GM18861 (cell line): ENCODE results near the gene HELZ.
A peak's percentile ranks its signal among the peaks of the same experiment; 100 is the strongest.
"Not testable (repeated sequence)": the region's sequence is repeated elsewhere in the genome, so short reads cannot be mapped to it uniquely, and the experiment has no call there.

Experiments used
- ATAC-seq: cut with Tn5 transposase; IDR thresholded peaks from one replicate; pipeline ENCODE4 v1.9.1; 2021; ENCODE audit not compliant: unreplicated experiment

The HELZ gene

DNA sequence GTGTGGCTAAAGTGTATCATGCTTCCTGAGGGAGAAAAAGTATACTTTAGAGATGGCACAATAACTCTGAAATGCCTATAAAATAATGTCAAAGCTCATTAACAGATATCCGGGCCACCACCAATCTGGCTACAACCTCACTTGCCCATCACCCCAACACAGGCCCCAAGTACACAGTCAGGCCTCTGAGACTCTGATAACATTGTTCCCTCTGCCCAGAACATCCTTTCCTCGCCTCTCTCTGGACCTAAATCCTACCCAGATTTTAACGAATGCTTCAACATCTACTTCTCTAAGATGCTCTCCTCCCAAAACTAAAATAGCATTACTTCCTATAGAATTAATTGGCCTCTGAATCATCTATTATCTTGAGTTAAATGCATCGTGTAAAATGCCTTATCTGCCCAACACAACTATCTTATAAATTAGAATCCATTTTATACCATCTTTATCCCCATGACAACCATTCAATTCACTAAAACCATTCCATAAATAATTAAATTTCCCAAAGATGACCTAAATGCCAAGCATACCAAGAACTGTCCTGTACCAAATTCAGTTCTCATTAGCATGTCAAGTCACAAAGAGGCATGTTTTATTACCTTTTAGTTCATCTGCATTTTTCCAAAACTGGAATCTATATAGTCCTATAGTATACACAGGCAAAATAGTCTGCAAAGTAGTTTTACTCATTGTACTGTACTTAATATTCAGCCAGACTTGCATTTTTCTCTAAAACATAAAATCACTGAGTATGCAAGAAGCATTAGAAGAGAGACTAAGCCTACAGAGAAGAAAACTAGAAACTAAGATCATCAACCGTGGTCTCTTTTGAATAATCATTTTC, 15.7 kb downstream of the HELZ start:
- ATAC-seq: no peak

- ATAC-seq: no peak
Measured at GRCh38 chr17:67227488-67227887, 17.5 kb downstream of the HELZ start.

DNA sequence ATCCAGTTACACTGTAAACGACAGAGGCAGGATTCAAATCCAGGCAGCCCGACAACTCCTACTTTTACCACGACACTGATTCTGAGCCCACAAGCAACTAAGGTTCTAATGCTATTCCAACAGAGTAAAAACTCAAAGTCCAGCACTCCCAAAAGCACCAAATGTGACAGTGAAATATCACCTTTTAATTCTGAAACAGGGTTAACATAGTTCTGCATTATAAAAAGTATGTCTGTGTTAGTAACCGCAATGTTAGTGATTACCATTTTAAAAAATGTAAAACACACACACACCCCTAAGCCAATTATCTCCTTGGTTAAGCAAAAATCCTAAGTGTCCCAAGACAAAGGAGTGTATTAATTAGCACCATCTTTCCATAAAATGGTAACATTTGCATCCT, 19.7 kb downstream of the HELZ start:
- no peak for ATAC-seq

DNA sequence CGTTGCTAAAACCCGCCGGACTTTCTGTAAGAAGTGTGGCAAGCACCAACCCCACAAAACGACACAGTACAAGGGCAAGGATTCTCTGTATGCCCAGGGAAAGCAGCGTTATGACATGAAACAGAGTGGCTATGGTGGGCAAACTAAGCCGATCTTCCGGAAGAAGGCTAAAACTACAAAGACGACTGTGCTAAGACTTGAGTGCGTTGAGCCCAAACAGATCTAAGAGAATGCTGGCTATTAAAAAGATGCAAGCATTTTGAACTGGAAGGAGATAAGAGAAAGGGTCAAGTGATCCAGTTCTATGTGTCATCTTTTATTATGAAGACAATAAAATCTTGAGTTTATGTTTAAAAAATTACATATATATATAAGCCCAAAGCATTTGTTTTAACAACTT, 20.3 kb downstream of the HELZ start:
- ATAC-seq: no peak

DNA sequence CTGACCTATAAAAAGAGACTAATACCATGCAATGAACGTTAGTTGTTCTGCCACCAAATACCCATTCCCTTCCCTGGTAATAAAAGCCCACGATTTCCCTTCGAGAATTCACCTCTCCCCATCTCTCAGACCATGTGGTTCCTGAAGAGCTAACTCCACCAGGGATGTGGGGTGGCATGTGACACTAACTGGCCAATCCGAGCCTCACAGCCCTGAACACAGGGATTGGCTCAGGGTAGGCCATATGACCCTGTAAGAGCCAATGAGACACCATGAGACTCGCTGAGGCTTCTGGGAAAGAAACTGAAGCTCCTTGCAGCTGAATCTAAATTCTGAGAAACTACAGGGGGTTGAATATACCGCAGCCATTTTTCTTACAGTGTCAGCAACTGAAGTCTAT, 21.1 kb downstream of the HELZ start:
- no peak for ATAC-seq

DNA sequence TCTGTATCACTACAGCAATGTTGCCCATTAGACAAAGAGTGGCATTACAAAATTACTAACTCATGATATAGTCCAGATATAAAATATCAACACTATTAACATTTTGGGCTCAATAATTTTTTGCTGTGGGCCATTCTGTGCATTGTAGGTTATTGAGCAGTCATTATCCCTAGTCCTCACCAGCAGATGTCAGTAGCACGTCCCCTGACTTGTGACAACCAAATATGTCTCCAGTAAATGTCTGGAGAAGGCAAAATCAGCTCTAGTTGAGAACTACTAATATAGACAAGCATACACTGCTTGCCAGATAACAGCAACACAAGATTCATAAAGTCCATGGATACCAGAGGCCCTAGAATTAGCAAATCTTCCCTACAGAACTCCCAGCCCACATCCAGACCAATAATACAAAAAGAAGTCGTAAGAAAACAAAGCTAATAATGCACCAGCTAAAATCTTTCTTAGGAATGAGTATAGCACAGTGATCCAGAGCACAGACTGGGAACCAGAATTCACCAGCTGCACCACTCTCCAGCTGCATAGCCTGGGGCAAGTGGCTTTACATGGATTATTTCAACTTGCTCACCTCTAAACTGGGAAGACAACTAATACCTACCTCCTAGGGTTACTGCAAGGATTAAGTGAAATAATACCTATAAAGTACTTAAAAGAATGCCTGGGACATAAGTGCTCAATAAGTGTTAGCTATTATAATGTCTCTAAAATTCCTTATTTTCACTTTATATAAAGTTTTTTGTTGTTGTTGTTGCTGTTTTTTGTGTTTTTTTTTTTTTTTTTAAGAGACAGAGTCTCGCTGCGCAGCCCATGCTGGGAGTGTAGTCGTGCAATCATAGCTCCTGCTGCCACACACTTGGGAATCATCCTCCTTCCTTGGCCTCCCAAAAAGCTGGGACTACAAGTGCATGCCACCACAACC, 23.7 kb downstream of the HELZ start:
- no peak for ATAC-seq

- no peak for ATAC-seq
Measured at GRCh38 chr17:67218385-67218950, 26.5 kb downstream of the HELZ start.

DNA sequence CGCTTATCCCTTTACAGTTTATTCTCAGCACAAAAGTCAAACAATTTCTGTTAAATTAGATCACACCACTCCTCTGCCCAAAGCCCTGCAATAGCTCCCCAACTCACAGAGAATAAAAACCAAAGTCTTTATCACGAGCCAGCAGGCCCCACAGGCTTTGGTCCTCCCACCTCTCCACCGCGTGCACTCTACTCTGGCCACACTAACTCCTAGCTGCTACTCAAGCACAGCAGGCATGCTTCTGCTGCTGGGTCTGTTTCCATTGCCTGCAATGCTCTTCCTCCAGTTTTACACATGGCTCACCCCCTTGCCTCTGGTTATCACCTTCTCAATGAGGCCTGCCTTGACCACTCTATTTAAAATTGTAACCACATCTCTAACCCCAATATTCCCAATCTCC, 27.6 kb downstream of the HELZ start:
- ATAC-seq: no peak

- no peak for ATAC-seq
Measured at GRCh38 chr17:67216578-67217320, 28.2 kb downstream of the HELZ start.

DNA sequence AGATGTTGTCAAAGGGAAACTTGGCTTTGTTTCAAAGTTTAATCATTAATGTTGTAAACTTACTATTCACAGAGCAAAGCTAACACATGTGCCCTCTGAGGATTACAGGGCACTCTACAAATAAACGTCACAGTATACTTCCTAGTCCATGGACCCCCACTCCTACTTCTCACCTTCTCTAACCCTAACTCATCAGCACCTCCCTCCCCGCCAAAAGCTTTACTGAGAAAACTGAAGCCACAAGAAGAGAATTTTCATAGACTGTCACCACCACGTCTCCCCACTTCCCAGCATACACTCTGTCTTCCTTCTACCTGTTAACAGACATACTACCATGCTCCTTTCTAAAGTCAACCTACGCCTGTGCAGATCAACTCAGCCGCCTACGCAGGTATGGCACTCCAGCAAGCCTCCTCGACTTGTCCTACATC, 29.0 kb downstream of the HELZ start:
- peak; percentile 67 for ATAC-seq

DNA sequence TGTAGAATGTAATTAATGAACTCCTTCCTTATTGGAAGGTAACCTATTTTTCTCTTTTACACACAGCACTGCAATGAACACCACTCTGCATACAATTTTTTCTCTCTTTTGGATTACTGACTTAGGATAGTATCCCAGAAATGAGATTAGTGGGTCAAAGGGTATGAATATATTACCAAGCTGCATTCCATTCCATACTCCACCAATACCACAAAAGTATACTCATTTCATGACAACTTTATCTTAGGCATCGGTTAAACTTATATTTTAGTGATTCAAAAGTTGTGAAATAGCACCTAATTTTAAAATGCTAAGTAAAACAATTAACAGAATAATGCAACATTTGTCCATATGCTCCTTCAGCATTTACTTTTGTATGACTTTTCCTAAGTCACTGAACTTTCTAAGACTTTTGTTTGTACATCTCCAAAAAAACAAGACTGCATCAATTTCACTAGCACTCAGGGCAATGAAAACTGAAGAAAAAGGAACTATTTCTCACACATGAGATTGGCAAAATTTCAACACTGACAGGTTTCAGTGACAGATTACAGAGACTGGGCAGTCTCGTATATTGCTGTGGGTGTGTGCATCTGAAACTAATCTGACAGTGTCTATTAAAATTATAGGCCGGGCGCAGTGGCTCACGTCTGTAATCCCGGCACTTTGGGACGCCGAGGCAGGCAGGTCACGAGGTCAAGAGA, 32.1 kb downstream of the HELZ start:
- no peak for ATAC-seq

GRCh38 chr17:67212231-67212630, 32.8 kb downstream of the HELZ start:
- no peak for ATAC-seq

DNA sequence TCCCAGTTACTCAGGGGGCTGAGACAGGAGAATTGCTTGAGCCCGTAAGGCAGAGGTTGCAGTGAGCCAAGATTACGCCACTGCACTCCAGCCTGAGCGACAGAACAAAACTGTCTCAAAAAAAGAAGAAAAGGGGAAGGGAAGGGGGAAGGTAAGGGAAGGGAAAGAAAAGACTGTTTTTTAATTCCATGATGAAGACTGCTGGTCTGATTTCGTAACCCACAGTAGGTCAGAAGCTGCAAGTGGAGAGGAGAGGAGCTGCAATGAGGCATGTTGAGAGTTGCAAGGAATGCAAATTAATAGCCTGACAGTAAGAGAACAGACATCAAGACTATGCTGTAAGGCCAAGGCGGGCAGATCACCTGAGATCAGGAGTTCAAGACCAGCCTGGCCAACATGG, 33.3 kb downstream of the HELZ start:
- no peak for ATAC-seq

GRCh38 chr17:67210915-67211314, 34.1 kb downstream of the HELZ start:
- ATAC-seq: no peak

DNA sequence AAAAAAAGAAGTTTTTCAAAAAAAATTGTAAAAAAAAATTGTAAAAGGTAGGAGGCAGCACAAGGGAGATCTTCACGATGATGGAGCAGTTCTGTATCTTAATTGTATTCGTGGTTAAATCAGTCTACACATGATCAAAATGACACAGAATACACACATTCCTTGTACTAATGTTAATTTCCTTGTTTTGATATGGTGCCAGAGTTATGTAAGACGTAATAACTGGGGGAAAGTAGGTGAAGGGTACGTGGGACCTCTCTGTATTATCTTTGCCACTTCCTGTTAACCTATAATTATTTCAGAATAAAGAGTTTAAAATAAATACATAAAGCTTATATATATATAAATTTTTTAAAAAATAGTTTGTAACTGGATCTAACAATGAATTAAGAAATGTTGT, 36.8 kb downstream of the HELZ start:
- no peak for ATAC-seq

DNA sequence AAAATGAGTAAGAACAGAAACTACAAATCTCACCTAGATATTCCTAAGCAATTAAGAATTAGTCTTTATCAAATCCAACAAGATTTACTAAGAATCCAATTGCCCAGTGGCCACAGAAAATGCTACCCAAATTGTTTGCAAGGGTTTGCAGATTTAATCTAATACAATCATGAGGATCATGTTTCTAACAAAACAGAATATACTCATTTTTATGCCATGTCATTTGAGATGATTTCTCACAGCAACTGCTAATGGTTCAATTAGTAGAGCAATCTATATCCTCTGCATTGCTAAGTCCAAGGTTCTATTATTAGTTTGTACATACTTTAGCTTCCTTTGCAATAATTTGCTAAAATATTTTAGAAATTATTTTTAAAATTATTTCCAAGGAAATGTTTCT, 41.2 kb downstream of the HELZ start:
- ATAC-seq: no peak

DNA sequence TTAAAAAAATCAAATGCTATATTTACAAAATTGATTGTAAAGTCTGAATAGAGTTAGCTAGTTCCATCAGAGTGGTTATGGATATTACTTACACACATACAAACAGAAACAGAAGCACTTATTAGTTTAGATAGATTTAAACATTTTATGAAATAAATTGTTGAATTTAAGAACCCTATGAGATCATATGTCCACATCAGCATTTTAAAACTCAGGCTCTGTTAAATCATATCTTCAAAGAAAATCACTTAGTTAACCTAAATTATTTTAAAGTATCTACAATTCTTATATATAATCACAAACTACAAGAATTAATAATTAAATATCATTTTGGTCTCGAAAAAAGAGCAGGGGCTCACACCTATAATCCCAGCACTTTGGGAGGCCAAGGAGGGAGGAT, 42.5 kb downstream of the HELZ start:
- ATAC-seq: no peak

DNA sequence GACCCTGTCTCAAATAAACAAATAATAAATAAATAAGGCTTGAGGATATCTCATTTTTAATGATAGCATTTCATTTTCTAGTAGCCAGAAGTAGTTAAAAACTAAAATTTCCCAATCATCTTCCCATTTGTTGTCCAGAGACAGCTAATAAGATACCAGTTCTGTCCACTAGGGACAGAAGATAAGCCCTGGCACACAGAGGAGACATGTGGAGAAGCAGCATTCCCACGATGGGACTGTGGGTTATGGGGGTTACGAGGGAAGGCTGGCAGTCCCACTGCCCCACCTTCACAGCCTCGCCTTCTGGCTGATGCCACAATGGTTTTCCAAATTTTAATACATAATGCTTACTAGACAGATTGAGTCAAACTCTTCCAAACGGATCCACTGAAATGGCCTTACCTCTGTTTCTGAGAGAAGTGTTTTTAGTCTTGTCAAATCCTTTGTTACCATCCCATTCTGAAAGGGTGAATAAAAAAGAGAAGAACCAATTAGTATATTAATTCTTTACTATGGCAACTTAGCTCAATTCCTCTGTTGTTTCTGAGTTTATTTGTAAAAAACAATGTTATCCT, 44.2 kb downstream of the HELZ start:
- no peak for ATAC-seq

DNA sequence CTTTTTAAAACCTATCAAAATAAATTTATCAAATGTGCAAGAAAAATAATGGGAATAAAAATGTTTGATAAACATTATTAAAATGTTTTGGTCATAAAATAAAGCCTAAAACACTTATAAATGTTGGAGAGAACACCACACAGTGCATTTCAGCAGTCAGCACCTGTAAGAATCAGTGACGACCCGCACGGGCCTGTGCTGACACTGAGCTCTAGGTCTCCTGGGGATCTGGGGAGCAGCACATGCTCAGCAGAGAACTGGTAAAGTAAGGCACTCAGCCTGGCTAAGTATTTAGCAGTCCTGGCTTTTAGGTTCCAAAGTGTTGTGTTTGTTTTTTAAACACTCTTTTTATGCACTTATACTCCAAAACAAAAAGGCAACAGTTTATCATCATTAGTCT, 46.9 kb downstream of the HELZ start:
- ATAC-seq: no peak

DNA sequence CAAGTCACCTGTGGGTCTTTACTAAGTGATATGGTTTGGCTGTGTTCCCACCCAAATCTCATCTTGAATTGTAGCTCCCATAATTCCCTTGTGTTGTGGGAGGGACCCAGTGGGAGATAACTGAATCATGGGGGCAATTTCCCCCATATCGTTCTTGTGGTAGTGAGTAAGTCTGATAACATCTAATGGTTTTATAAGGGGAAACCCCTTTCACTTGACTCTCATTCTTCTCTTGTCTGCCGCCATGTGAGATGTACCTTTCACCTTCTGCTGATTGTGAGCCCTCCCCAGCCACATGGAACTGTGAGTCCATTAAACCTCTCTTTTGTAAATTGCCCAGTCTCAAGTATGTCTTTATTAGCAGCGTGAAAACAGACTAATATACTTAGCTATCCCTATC, 48.0 kb downstream of the HELZ start:
- ATAC-seq: not testable (repeated sequence)
